ENCODE data around the gene SCN4A.

- TF ChIP-seq, protein P1, sequence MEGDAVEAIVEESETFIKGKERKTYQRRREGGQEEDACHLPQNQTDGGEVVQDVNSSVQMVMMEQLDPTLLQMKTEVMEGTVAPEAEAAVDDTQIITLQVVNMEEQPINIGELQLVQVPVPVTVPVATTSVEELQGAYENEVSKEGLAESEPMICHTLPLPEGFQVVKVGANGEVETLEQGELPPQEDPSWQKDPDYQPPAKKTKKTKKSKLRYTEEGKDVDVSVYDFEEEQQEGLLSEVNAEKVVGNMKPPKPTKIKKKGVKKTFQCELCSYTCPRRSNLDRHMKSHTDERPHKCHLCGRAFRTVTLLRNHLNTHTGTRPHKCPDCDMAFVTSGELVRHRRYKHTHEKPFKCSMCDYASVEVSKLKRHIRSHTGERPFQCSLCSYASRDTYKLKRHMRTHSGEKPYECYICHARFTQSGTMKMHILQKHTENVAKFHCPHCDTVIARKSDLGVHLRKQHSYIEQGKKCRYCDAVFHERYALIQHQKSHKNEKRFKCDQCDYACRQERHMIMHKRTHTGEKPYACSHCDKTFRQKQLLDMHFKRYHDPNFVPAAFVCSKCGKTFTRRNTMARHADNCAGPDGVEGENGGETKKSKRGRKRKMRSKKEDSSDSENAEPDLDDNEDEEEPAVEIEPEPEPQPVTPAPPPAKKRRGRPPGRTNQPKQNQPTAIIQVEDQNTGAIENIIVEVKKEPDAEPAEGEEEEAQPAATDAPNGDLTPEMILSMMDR (IDR thresholded peaks at IDR 0.05) = no peak
- TF ChIP-seq EZH2 (IDR thresholded peaks at IDR 0.05) = no peak
Observed at GRCh38 chr17:63949576-63950250, 23.0 kb downstream of the SCN4A start.

Data from neural progenitor cell (in vitro differentiated cells).